ENCODE data around the gene TMTC1.

Gene TMTC1

GRCh38 chr12:29780084-29780483 is 3.7 kb downstream of the TMTC1 start:
- no peak for DNase-seq (ENCODE audit: low read depth)

- DNase-seq (ENCODE audit: low read depth) = no peak
Observed at GRCh38 chr12:29778531-29778930, 5.2 kb downstream of the TMTC1 start.

GRCh38 chr12:29773076-29773475 is 10.7 kb downstream of the TMTC1 start:
- no peak for DNase-seq (ENCODE audit: low read depth)

GRCh38 chr12:29771786-29772185 is 12.0 kb downstream of the TMTC1 start:
- DNase-seq (ENCODE audit: low read depth) = no peak

GRCh38 chr12:29771165-29771564 is 12.6 kb downstream of the TMTC1 start:
- DNase-seq (ENCODE audit: low read depth) = no peak

- no peak for DNase-seq (ENCODE audit: low read depth)
Observed at GRCh38 chr12:29769162-29769858, 14.4 kb downstream of the TMTC1 start.

- DNase-seq (ENCODE audit: low read depth) = no peak
Observed at GRCh38 chr12:29768372-29768771, 15.4 kb downstream of the TMTC1 start.

- no peak for DNase-seq (ENCODE audit: low read depth)
Observed at GRCh38 chr12:29763301-29763683, 20.4 kb downstream of the TMTC1 start.

- no peak for DNase-seq (ENCODE audit: low read depth)
Observed at GRCh38 chr12:29762637-29763300, 21.0 kb downstream of the TMTC1 start.

GRCh38 chr12:29759950-29760349 is 23.8 kb downstream of the TMTC1 start:
- DNase-seq (ENCODE audit: low read depth) = no peak

GRCh38 chr12:29756741-29757390 is 26.9 kb downstream of the TMTC1 start:
- no peak for DNase-seq (ENCODE audit: low read depth)

- no peak for DNase-seq (ENCODE audit: low read depth)
Observed at GRCh38 chr12:29754235-29755189, 29.2 kb downstream of the TMTC1 start.

- DNase-seq (ENCODE audit: low read depth) = no peak
Observed at GRCh38 chr12:29752121-29752520, 31.6 kb downstream of the TMTC1 start.

GRCh38 chr12:29751676-29752075 is 32.1 kb downstream of the TMTC1 start:
- no peak for DNase-seq (ENCODE audit: low read depth)

- no peak for DNase-seq (ENCODE audit: low read depth)
Observed at GRCh38 chr12:29750928-29751220, 32.9 kb downstream of the TMTC1 start.

- DNase-seq (ENCODE audit: low read depth) = no peak
Observed at GRCh38 chr12:29750131-29750927, 33.4 kb downstream of the TMTC1 start.

- DNase-seq (ENCODE audit: low read depth) = no peak
Observed at GRCh38 chr12:29744365-29744764, 39.4 kb downstream of the TMTC1 start.

- no peak for DNase-seq (ENCODE audit: low read depth)
Observed at GRCh38 chr12:29743801-29744200, 39.9 kb downstream of the TMTC1 start.

- no peak for DNase-seq (ENCODE audit: low read depth)
Observed at GRCh38 chr12:29743077-29743476, 40.7 kb downstream of the TMTC1 start.

- DNase-seq (ENCODE audit: low read depth) = no peak
Observed at GRCh38 chr12:29742646-29743045, 41.1 kb downstream of the TMTC1 start.
